Mucosa of gallbladder (tissue), 1 donor: ENCODE results near the gene NUP98. TPM values are rescaled to one million over a fixed set of nuclear protein-coding genes. Genes with fewer than 3 reads are reported as not detected.

ENCODE experiments used
- DNase-seq: peaks from one replicate; pipeline ENCODE4 v3.0.0-alpha.2; 2020; ENCODE audit warnings: low spot score
- total RNA-seq: library from RNA; stranded (reverse); gene quantifications from one replicate; pipeline ENCODE4 v1.2.1, GENCODE V29; 2021
- donor health status: DM: no; HTN: no; CAD: no.

NUP98 gene
- total RNA-seq, 1 donor from 2014 or later = 60.1 TPM

DNA sequence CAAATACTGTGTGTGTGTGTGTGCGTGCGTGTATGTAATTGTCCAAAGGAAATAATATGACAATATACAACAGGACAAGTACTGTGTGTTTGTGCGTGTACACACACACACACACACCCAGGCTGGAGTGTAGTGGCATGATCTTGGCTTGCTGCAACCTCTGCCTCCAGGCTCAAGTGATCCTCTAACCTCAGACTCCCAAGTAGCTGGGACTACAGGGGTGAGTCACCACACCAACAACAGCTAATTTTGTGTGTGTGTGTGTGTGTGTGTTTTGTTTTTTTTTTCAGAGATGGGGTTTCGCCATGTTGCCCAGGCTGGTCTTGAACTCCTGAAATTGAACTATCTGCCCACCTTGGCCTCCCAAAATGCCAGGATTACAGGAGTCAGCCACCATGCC, 61.5 kb downstream of the NUP98 start:
- no peak for DNase-seq

DNA sequence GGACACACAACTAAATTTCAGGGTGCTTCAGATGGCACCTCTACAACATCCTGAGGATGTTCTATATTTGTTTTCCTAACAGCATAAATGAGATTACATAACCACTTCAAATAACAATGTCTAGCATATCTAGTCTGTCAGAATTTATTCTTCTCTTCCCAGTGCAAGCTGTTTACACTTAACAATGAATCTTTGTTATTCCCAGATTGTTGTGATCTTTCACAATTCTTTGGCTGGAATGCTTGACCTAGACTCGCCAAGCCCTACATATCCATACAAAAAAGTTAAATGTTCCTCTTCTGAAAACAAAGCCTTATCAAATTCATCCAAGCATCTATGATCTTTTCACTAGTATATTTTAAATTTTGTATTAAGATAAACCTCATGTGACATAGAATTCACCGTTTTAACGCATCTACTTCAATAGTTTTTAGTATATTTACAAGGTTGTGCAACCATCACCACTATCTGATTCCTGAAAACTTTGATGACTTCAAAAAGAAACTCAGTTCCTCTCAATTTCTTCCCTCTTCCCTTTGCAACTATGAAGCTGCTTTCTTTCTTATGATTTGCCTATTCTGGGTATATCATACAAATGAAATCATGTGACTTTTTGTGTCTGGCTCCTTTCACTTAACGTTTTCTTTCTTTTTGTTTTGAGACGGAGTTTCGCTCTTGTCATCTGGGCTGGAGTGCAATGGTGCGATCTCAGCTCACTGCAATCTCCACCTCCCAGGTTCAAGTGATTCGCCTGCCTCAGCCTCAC, 64.5 kb downstream of the NUP98 start:
- no peak for DNase-seq

DNA sequence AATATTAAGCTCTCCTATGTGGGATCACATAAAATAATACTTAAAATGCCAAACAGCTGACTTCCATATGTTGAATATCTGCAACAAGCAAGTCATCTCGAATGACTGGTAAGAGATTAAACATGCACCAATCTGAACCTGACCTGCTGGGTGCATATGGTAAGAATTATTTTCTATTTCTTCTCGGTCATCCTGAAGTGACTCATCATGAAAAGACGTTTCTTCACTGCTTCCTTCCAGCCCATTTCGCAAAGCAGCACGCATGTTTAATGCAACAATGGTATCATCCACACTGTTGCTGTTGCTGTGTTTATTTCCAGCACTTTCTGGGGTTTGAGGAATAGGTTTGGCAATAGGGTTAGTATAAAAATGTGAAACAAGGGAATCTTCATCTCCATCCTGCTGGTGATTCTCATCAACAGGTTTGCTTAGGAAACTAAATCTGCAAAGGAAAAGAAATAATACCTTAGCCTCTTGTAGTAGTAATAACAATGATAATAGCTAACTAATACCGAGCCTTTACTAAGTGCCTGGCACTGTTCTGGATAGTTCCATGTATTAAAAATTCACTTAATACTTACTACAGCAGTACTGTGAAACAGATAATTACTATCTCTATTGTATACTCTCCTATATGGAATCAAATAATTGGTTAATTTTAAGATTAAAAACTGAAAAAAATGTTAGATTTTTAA, 74.2 kb downstream of the NUP98 start:
- DNase-seq = no peak

DNA sequence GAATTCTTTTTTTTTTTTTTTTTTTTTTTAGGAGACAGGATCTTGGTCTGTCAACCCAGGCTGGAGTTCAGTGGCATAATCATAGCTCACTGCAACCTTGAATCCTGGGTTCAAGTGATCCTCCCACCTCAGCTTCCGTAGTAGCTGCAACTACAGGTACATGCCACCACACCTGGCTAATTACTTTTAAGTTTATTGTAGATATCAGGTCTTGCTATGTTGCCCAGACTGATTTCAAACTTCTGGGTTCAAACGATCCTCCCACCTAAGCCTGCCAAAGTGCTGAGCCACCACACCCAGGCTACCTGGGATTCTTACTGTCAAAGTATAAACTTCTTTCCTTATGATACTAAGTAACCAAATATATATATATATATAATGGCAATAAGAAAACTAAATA, 75.3 kb downstream of the NUP98 start:
- DNase-seq = no peak

GRCh38 chr11:3720997-3721396, 76.4 kb downstream of the NUP98 start:
- no peak for DNase-seq

GRCh38 chr11:3712274-3712673, 85.1 kb downstream of the NUP98 start:
- DNase-seq = no peak

DNA sequence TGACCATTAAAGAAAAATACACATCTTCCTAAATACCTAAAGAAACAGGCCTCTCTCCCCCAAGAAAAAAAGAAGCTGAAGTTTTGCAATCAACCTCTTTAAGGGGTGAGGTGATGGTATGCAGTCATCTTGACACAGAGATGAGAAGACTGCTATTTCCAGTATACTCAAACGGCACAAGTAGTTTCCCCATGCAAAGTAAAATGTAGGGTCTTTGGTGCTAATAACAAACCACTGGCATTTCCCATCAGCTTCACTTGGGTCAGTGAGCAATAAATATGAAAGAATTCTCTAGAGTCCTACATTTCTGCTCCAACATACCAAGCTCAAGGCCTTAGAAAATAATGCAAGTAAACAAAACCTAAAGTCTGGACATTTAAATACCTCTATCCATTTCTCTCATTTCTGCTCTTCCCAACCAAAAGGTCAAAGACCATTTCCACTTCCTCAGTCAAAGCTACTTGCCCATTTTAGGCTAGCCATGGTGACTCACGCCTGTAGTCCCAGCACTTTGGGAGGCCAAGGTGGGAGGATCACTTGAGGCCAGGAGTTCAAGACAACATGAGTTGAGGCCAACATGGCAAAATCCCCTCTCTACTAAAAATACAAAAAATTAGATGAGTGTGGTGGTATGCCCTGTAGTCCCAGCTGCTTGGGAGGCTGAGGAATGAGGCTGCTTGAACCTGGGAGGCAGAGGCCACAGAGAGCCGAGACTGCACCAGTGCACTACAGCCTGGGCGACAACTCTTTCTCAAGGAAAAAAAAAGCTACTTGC, 86.7 kb downstream of the NUP98 start:
- no peak for DNase-seq

- no peak for DNase-seq
Observed at GRCh38 chr11:3709977-3710376, 87.4 kb downstream of the NUP98 start.

DNA sequence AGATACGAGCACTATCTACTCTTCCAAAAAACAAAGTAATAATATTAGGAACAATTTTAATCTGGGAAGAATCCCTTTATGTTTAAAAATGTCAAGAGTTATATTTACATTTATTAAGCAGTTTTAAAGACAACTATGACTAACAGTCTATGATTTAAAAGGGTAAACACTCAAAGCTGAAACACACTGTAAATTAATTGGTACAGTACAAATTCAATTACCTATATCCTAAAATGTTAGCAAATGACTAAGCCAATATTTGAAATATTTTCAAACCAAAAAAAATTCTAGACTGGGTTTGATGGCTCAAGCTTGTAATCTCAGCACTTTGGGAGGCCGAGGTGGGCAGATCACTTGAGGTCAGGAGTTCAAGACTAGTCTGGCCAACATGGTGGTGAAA, 90.2 kb downstream of the NUP98 start:
- DNase-seq = no peak

DNA sequence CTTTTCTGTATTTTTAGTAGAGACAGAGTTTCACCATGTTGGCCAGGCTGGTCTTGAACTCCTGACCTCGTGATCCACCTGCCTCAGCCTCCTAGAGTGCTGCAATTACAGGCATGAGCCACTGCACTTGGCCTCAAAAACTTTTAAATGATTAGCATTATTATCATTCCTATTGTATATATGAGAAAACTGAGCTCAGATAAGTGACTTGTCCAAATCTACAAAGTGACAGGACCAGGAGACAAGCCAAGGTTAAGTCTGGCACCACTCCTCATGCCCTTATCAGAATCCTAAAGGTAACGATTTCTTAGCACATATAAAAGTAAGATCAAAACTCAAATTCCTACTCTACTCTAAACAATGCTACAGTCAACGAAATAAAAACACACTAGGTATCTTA, 94.0 kb downstream of the NUP98 start:
- DNase-seq = no peak

DNA sequence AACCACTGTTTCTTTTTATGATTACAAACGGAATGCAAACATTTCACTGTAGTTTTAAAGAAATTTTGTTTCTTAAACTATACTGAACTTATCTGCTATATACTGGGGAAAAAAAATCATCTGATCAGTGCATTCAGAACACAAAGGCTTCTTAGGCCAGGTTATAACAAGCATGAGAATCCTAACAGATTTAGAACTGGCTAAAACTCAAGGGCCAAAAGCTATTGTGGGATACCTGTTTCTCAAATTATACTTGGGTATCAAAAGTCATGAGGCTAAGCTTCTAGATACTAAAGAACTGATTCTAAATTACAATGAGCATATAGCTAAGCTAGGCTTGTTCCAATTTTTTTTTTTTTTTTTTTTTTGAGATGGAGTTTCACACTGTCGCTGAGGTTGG, 96.4 kb downstream of the NUP98 start:
- no peak for DNase-seq

- no peak for DNase-seq
Observed at GRCh38 chr11:3700410-3700809, 96.9 kb downstream of the NUP98 start.

DNA sequence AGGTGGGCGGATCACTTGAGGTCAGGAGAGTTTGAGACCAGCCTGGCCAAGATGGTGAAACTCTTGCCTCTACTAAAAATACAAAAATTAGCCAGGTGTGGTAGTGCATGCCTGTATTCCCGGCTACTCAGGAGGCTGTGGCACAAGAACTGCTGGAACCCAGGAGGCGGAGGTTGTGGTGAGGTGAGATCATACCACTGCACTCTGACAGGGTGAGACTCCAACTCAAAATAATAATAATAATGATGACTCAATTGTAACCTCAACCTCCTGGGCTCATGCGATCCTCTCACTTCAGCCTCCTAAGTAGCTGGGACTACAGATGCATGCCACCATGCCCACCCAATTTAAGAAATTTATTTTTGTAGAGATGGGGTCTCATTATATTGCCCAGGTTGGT, 110.6 kb downstream of the NUP98 start:
- DNase-seq = no peak

DNA sequence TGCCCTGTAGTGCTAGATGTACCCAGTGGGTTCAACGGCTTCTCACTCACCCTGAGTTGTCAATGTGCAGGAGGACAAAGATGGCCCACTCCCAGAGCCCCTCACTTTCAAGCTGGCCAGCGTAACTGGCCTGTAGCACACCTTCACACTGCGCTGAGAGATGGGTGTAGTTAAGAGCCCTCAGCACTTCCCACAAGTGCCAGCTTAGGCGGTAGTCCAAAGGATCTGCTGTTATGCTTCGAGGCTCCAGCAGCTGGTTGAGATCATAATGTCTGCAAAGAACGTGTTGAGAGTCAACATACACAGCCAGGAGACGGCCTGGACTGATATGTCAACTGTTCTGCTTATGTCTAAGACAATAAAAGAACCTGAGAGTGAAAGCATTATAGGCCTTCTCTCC, 111.4 kb downstream of the NUP98 start:
- no peak for DNase-seq

GRCh38 chr11:3684819-3685172, 112.6 kb downstream of the NUP98 start:
- no peak for DNase-seq

GRCh38 chr11:3684129-3684818, 113.1 kb downstream of the NUP98 start:
- DNase-seq = no peak

- no peak for DNase-seq
Observed at GRCh38 chr11:3683039-3683438, 114.3 kb downstream of the NUP98 start.

GRCh38 chr11:3679077-3679476, 118.3 kb downstream of the NUP98 start:
- DNase-seq = no peak

GRCh38 chr11:3675971-3676370, 121.4 kb downstream of the NUP98 start:
- no peak for DNase-seq

DNA sequence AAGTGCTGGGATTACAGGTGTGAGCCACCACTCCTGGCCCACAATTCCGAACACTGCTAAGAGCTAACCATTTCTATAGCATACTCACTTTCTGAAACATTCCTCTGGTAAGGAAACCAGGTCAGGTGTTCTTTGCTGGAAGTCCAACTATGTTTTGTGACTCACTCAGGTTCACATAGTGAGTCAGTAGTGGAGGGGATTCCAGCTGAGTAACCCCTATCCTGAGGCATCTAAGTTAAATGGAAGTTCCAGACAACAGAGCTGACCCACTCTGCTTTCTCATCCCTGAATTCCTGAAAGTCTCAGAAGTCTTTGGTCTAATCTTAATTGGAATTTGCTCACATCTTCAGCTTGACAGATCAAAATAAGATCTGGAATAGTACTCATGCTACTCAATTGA, 123.2 kb downstream of the NUP98 start:
- no peak for DNase-seq

DNA sequence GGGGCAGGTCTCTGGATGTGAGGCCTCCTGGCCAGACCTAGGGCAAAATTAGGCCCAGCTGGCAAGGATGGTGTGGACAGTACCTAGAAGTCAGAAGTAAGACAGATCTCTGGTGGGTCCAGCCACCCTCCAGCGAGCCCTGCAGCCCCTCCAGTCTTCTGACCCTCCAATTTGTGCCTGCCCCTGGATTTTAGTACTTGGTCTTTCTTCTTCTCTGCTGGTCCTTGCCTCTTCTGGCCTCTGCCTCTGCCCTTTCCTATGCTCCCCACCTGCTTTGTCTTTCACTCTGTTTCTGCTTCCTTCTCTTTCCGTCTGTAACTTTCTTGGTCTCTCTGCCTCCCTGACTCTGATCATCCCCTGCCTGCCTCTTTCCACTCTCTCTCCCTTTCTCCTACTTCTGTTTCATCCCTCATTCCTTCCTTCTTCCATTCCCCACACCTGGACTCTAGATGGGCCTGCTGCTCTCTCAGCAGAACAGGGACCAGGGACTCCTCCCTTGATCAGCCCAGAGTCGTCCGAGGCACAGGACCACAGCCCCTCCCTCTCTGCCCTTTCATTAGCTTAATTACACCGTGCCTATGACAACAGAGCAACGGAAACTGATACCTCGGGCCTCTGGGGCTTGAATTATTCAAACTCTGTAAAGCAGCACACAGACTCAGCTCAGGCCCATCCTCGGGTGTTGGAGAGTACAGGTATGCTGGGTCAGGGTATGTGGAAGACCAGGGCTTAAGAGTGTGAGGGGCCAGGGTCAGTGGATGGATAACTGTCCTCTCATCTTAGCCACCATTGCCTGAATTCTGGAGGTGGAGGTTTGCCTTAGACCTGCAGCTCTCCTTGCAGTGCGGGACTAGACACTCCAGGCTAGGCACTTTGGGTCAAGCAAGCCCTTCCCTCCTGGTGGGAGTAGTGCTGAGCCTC, 125.8 kb downstream of the NUP98 start, which contains the start of gene CHRNA10:
TSS of gene CHRNA10 (minus strand) at position 51 of the 921 bp plus-strand sequence. CDS start 72 bp downstream, outside the sequence.
- DNase-seq = no peak
